Natural killer cell (primary cell): ENCODE results near the gene PRKN. TPM values are rescaled to one million over a fixed set of nuclear protein-coding genes. Genes with fewer than 3 reads are reported as not detected.
"Not testable (repeated sequence)": the region's sequence is repeated elsewhere in the genome, so short reads cannot be mapped to it uniquely, and the experiment has no call there.

Source experiments
- ATAC-seq, 3 donors: fragments of 150-1000 bp in 2 of 3; fragments of 200-7000 bp in 1 of 3; cut with Tn5 transposase; 1 replicate in 1 of 3; 2 replicates in 2 of 3; pipeline ENCODE4 v1.10.0; 2021; ENCODE audit warnings: mild to moderate bottlenecking in 2 of 3, moderate library complexity in 2 of 3
- DNase-seq, 2 donors: peaks; one replicate each; pipeline versions ENCODE4 v3.0.0 to v3.0.0-alpha.2; 2013 to 2021; ENCODE audit warnings: mixed read lengths in 1 of 2
- H3K27ac ChIP-seq: one replicate; pipeline ENCODE4 v1.5.1; 2013; ENCODE audit warnings: mild to moderate bottlenecking, low read length
- H3K27me3 ChIP-seq: one replicate; pipeline ENCODE4 v1.6.1; 2013; ENCODE audit warnings: low read length; ENCODE audit not compliant: control insufficient read depth, insufficient read depth
- H3K36me3 ChIP-seq: one replicate; pipeline ENCODE4 v1.6.1; 2013; ENCODE audit warnings: low read length; ENCODE audit not compliant: control insufficient read depth, insufficient read depth
- H3K4me1 ChIP-seq: one replicate; pipeline ENCODE4 v1.6.1; 2013; ENCODE audit warnings: low read length; ENCODE audit not compliant: control insufficient read depth, insufficient read depth
- H3K4me3 ChIP-seq: one replicate; pipeline ENCODE4 v1.5.1; 2013; ENCODE audit warnings: low read length
- H3K9me3 ChIP-seq: one replicate; pipeline ENCODE4 v1.6.1; 2013; ENCODE audit warnings: low read length; ENCODE audit not compliant: control insufficient read depth, insufficient read depth
- H3K27ac Mint-ChIP-seq, 2 donors: one replicate each; pipeline ENCODE4 v1.8.0; 2022; ENCODE audit warnings: mild to moderate bottlenecking in 2 of 2, mixed read lengths in 2 of 2, moderate library complexity in 1 of 2
- H3K27me3 Mint-ChIP-seq, 2 donors: one replicate each; pipeline ENCODE4 v1.8.0; 2022; ENCODE audit warnings: low read depth in 2 of 2, mixed read lengths in 2 of 2
- H3K36me3 Mint-ChIP-seq: one replicate; pipeline ENCODE4 v1.8.0; 2022; ENCODE audit warnings: mixed read lengths
- H3K4me1 Mint-ChIP-seq, 2 donors: one replicate each; pipeline ENCODE4 v1.8.0; 2022; ENCODE audit warnings: mixed read lengths in 2 of 2
- H3K4me3 Mint-ChIP-seq: one replicate; pipeline ENCODE4 v1.8.0; 2022; ENCODE audit warnings: mild to moderate bottlenecking, moderate library complexity, mixed read lengths
- H3K9me3 Mint-ChIP-seq, 2 donors: one replicate each; pipeline ENCODE4 v1.8.0; 2022; ENCODE audit warnings: mixed read lengths in 2 of 2
- WGBS: methylation state at CpG from one replicate; pipeline ENCODE4 v1.1.7; 2013; ENCODE audit warnings: missing lambda C conversion rate; ENCODE audit not compliant: insufficient coverage; 5-methylcytosine and 5-hydroxymethylcytosine counted together
- intact Hi-C: fragments of 100-400 bp; cut with micrococcal nuclease; formaldehyde crosslinking; loops from one replicate; pipeline ENCODE4 v1.14.2; 2022
- total RNA-seq, 4 donors: library from RNA; stranded (reverse); fragments of 120-200 nt in 1 of 4; gene quantifications; one replicate each; pipeline versions ENCODE4 v1.2.3 to v1.2.4, GENCODE V29; 2013 to 2022
- TF ChIP-seq, protein P1 (sequence below): fragments of 200-600 bp; IDR thresholded peaks from one replicate; pipeline ENCODE4 v1.8.0; 2022; ENCODE audit warnings: antibody characterized with exemption

The PRKN gene
- total RNA-seq, 3 donors from 2014 or later (not counting 1 experiment from before 2014, with no cell fraction given), result 1.4 to 1.9 (median 1.9) TPM

DNA sequence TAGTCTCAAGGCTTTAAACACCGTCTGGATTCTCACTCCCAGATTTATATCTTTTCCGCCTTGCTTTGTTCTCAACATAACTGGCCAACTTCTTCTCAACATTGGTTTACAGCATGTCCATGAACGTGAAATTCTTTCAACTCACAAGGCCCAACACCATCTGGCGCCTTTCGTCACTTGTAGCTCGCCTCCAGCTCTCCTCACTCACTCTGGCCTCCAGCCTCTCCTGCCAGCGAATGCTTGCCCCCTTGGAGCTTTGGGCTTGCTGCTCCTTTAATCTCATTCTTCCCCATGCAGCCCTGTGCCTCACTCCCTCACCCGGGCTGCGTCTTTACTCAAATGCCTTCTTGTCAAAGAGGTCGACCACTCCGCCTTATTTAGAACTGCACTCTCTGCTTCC is 324.5 kb downstream of the PRKN start:
- Histone ChIP-seq H3K9me3 (peaks cover 3% of the 10 kb centered on the region), H3K4me3 (no peak overlapping the region), H3K36me3 (no peaks in the 10 kb centered on the region), H3K4me1 (no peaks in the 10 kb centered on the region), H3K27me3 (no peaks in the 10 kb centered on the region), H3K27ac (no peak overlapping the region)
- Mint-ChIP-seq H3K4me3 (no peak overlapping the region), H3K27me3 (no peaks in the 10 kb centered on the region), H3K9me3 (peaks cover 6 to 17% of the 10 kb centered on the region in 2 donors), H3K27ac (no peak overlapping the region), H3K36me3 (no peaks in the 10 kb centered on the region), H3K4me1 (no peaks in the 10 kb centered on the region)
- 93% methylated on average over 11 of the region's 11 CpGs for WGBS
- no peak for ATAC-seq
- intact Hi-C loops, result no loop called here
- DNase-seq, result no peak
- TF ChIP-seq, protein P1, sequence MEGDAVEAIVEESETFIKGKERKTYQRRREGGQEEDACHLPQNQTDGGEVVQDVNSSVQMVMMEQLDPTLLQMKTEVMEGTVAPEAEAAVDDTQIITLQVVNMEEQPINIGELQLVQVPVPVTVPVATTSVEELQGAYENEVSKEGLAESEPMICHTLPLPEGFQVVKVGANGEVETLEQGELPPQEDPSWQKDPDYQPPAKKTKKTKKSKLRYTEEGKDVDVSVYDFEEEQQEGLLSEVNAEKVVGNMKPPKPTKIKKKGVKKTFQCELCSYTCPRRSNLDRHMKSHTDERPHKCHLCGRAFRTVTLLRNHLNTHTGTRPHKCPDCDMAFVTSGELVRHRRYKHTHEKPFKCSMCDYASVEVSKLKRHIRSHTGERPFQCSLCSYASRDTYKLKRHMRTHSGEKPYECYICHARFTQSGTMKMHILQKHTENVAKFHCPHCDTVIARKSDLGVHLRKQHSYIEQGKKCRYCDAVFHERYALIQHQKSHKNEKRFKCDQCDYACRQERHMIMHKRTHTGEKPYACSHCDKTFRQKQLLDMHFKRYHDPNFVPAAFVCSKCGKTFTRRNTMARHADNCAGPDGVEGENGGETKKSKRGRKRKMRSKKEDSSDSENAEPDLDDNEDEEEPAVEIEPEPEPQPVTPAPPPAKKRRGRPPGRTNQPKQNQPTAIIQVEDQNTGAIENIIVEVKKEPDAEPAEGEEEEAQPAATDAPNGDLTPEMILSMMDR, result no peak

DNA sequence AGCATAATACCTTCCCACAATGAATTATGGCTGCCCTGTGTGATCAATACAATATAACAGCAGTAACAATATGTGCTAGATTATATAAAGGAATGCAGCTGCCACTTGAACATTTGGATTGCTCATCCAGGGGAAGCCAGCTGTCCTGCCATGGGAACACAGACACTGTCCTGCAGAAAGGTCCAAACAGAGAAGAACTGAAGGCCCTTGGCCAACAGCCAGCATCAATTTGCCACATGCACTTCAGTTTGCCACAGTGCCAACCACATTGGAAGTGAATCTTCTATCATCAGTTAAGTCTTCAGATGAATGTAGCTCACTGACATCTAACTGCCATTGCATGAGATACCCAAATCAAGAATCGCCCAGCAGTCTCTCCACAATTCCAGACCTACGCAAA is 332.4 kb downstream of the PRKN start:
- TF ChIP-seq, protein P1, result no peak
- Mint-ChIP-seq H3K27me3 (no peaks in the 10 kb centered on the region), H3K27ac (no peak overlapping the region), H3K9me3 (peaks cover 6 to 24% of the 10 kb centered on the region in 2 donors), H3K4me3 (no peak overlapping the region), H3K4me1 (no peaks in the 10 kb centered on the region), H3K36me3 (no peaks in the 10 kb centered on the region)
- no peaks in the 10 kb centered on the region for H3K36me3 ChIP-seq
- no peak for DNase-seq
- no peaks in the 10 kb centered on the region for H3K4me1 ChIP-seq
- 91% methylated on average over 2 of the region's 2 CpGs for WGBS
- H3K27ac ChIP-seq, result no peak overlapping the region
- intact Hi-C loops, result no loop called here
- ATAC-seq, result no peak
- H3K4me3 ChIP-seq, result no peak overlapping the region
- H3K9me3 ChIP-seq, result no peaks in the 10 kb centered on the region
- H3K27me3 ChIP-seq, result no peaks in the 10 kb centered on the region

DNA sequence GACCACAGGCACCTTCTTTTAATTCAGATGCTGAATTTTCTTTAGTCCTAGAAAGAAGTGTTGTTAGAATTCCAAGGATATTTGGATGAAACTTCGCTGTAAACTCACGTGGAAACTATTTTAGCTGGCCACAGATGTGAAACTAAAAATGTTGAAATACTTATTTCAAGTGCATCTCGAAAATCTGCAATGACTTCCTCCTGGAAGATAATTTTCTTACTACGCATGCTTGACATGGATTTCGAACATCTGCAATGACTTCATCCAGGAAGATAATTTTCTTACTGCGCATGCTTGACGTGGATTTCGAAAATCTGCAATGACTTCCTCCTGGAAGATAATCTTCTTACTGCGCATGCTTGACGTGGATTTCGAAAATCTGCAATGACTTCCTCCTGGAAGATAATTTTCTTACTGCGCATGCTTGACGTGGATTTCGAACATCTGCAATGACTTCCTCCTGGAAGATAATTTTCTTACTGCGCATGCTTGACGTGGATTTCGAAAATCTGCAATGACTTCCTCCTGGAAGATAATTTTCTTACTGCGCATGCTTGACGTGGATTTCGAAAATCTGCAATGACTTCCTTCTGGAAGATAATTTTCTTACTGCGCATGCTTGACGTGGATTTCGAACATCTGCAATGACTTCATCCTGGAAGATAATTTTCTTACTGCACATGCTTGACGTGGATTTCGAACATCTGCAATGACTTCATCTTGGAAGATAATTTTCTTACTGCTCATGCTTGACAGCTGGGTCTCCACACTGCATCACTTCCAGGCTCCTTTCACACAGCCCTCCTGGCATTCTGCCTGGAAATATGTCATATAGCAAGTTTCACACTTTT is 336.4 kb downstream of the PRKN start:
- WGBS, result 93% methylated on average over 25 of the region's 25 CpGs
- H3K36me3 ChIP-seq, DNase-seq, H3K27ac ChIP-seq, H3K36me3 Mint-ChIP-seq, H3K4me3 Mint-ChIP-seq, H3K4me1 Mint-ChIP-seq, H3K27me3 ChIP-seq, intact Hi-C loops, H3K4me1 ChIP-seq, H3K4me3 ChIP-seq, H3K27ac Mint-ChIP-seq, H3K9me3 ChIP-seq, H3K27me3 Mint-ChIP-seq, ATAC-seq: not testable (repeated sequence)
- peaks cover 4 to 12% of the 10 kb centered on the region in 2 donors for H3K9me3 Mint-ChIP-seq

DNA sequence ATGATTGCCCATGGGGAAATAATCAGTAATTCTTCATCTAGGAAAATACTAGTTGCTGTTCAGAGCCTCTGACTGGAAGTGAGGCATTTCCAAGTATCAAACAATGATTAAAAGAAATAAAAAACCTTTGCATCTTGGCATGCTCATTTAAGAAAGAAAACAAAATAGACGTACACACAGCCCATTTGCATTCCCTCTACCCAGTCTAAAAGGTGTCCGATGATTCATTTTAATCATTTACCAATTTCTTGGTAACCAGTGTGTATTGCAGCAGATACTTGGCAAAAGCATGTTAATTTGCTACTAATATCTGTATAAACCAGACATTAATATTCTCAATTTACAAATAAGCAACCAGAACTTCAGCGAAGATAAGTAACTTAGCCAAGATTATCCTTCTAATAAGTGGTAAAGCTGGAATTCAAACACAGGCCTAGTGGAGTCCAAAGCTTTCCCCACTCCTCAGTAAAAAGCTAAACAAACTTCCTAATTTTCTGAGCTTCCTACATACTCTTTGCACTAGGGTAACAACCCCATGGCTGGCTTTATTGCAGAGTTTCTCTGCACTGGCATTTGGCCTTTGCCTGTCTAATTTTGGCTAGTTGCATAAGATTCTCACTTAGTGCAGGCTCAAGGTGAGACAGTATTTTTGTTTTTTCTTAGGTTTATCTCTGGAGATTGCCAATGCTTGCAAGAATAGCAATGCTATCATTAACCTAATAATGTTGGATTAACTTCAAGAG is 338.1 kb downstream of the PRKN start:
- Mint-ChIP-seq H3K27ac (no peak overlapping the region), H3K36me3 (no peaks in the 10 kb centered on the region), H3K9me3 (peaks cover 4 to 14% of the 10 kb centered on the region in 2 donors), H3K27me3 (no peaks in the 10 kb centered on the region), H3K4me1 (no peaks in the 10 kb centered on the region), H3K4me3 (no peak overlapping the region)
- ATAC-seq (no peak), DNase-seq (no peak)
- intact Hi-C loops, result no loop called here
- TF ChIP-seq, protein P1, result no peak
- no peaks in the 10 kb centered on the region for H3K4me1 ChIP-seq
- no peaks in the 10 kb centered on the region for H3K27me3 ChIP-seq
- H3K4me3 ChIP-seq, result no peak overlapping the region
- H3K9me3 ChIP-seq, result no peaks in the 10 kb centered on the region
- H3K36me3 ChIP-seq, result no peaks in the 10 kb centered on the region
- no peak overlapping the region for H3K27ac ChIP-seq
- 96% methylated on average over 3 of the region's 3 CpGs for WGBS
